ENCODE results near the gene ZDHHC6. TPM values are rescaled to one million over a fixed set of nuclear protein-coding genes. Genes with fewer than 3 reads are reported as not detected.

ZDHHC6 gene
- total and polyA plus RNA-seq, 2 of the 8 experiments (the other 6 are each of a cell fraction or from before 2014, with no cell fraction given): 13.6 to 27.4 TPM

- Histone ChIP-seq H3K18ac (ENCODE audit: extremely low read depth, low read length) (no peak overlapping the region), H3K23me2 (ENCODE audit: low read depth, low read length) (no peaks in the 10 kb centered on the region), H4K20me1 (replicated peaks in 1 of 2; ENCODE audit: control insufficient read depth in 1 of 2, insufficient read depth in 2 of 2, low read length in 2 of 2) (no peaks in the 10 kb centered on the region), H2AFZ (ENCODE audit: low read length) (no peak overlapping the region), H3K27me3 (replicated peaks in 1 of 4; ENCODE audit: control insufficient read depth in 3 of 4, extremely low read depth in 1 of 4, insufficient read depth in 3 of 4, low read length in 3 of 4) (no peaks in the 10 kb centered on the region), H3K4me3 (ENCODE audit: extremely low read depth in 1 of 4, insufficient read depth in 2 of 4, low read depth in 3 of 4, low read length in 4 of 4) (no peak overlapping the region), H4K8ac (ENCODE audit: extremely low read depth, insufficient read depth, low read length) (no peak overlapping the region), H3K56ac (replicated peaks; ENCODE audit: insufficient read length, low read depth, low read length) (no peak overlapping the region), H3K4me1 (replicated peaks in 1 of 4; ENCODE audit: control insufficient read depth in 3 of 4, insufficient read depth in 4 of 4, low read length in 3 of 4) (no peaks in the 10 kb centered on the region), H3K79me2 (ENCODE audit: control insufficient read depth in 1 of 2, insufficient read depth in 2 of 2, low read length in 2 of 2) (no peaks in the 10 kb centered on the region), H3K9me3 (ENCODE audit: insufficient read depth in 2 of 2, low read depth in 1 of 2, low read length in 1 of 2) (0 out of 4 replicates have a peak, but pooled peaks cover 0 to 4% of the 10 kb centered on the region in 2 experiments), H4K91ac (replicated peaks; ENCODE audit: insufficient read length, low read length) (no peak overlapping the region), H2AK5ac (ENCODE audit: low read depth, low read length) (no peak overlapping the region), H4K5ac (ENCODE audit: insufficient read length, low read depth, low read length) (no peak overlapping the region), H3K79me1 (ENCODE audit: low read depth, low read length) (no peaks in the 10 kb centered on the region; the same call in 1 of the 2 replicates), H3K14ac (ENCODE audit: insufficient read length) (no peak overlapping the region), H3K4ac (replicated peaks; ENCODE audit: insufficient read length, low read depth, low read length) (no peak overlapping the region), H2BK15ac (ENCODE audit: low read length) (no peak overlapping the region), H3K23ac (ENCODE audit: insufficient read length) (no peak overlapping the region), H3K27ac (ENCODE audit: low read depth, low read length) (no peak overlapping the region), H3K36me3 (ENCODE audit: control insufficient read depth in 2 of 4, insufficient read depth in 4 of 4, low read length in 3 of 4) (peaks cover 0 to 23% (median 11%) of the 10 kb centered on the region in 4 experiments; a peak in 4 of 8 replicates), H2BK12ac (ENCODE audit: low read depth, low read length) (no peak overlapping the region; the same call in 1 of the 2 replicates), H2BK120ac (replicated peaks; ENCODE audit: low read depth, low read length) (no peak overlapping the region), H2BK20ac (ENCODE audit: low read length) (no peak overlapping the region), H3K4me2 (ENCODE audit: insufficient read depth in 1 of 2, low read depth in 2 of 2, low read length in 2 of 2) (no peak overlapping the region), H2BK5ac (ENCODE audit: low read depth, low read length) (no peak overlapping the region), H3K9ac (replicated peaks in 1 of 4; ENCODE audit: extremely low read depth in 1 of 4, low read depth in 3 of 4, low read length in 3 of 4) (no peak overlapping the region)
- WGBS, 2 experiments (ENCODE audit: extremely low coverage in 1 of 2, insufficient coverage in 1 of 2, insufficient read length in 1 of 2, insufficient replicate concordance in 2 of 2, low coverage in 1 of 2, low lambda C conversion rate in 2 of 2, missing lambda C conversion rate in 1 of 2): 96% methylated on average over 4 of the region's 4 CpGs; no CpG with 5 or more reads in 1 of the 2 experiments
- FAIRE-seq: no peak
- no peak for DNase-seq (ENCODE audit: low read depth in 1 of 2, low spot score in 2 of 2)
- TF ChIP-seq CTBP2 (IDR thresholded peaks at IDR 0.05; ENCODE audit: borderline replicate concordance, insufficient read depth, insufficient read length, low read length) (no peak), CEBPB (IDR thresholded peaks at IDR 0.05; ENCODE audit: low read depth, low read length) (peak; percentile 11; the same call in 1 of the 2 replicates)
- POLR2A ChIA-PET (ENCODE audit: partially characterized antibody): interaction anchor here (0.6 kb wide), 1 partner anchor 1104 kb away, joined by 3 read pairs; no protein-coding TSS in a partner anchor
- CTCF ChIA-PET (ENCODE audit: partially characterized antibody): interaction anchor here (1.0 to 1.8 kb wide), 3 partner anchors 11 to 26 kb away, joined by 5 to 6 read pairs (median 6); no protein-coding TSS in a partner anchor
These were observed 14.5 kb upstream of the ZDHHC6 start for GRCh38 chr10:112461029-112461887.

All from H1 (cell line).